Anterior cingulate cortex (tissue), 58 donors: ENCODE data around the gene AOPEP.

ENCODE experiments used
- DNase-seq, 58 donors: peaks; one replicate each; lab custom pipeline; 2025; lab: John Stamatoyannopoulos, UW

AOPEP gene

GRCh38 chr9:95063300-95063699 is 336.8 kb downstream of the AOPEP start:
- DNase-seq: no peak

- peak in 12 of 58 donors; percentile 19 to 69 (median 52) for DNase-seq
These were observed 338.7 kb downstream of the AOPEP start for GRCh38 chr9:95065224-95065623.

- no peak for DNase-seq
These were observed 340.6 kb downstream of the AOPEP start for GRCh38 chr9:95067057-95067456.

- no peak for DNase-seq
These were observed 341.4 kb downstream of the AOPEP start for GRCh38 chr9:95067897-95068296.

GRCh38 chr9:95070549-95071021 is 344.1 kb downstream of the AOPEP start:
- no peak for DNase-seq

- DNase-seq: no peak
These were observed 345.0 kb downstream of the AOPEP start for GRCh38 chr9:95071450-95071849.

- DNase-seq: no peak
These were observed 345.4 kb downstream of the AOPEP start for GRCh38 chr9:95071925-95072324.

GRCh38 chr9:95073042-95073607 is 346.6 kb downstream of the AOPEP start:
- DNase-seq: no peak

GRCh38 chr9:95073918-95074317 is 347.4 kb downstream of the AOPEP start:
- DNase-seq: no peak

- DNase-seq: no peak
These were observed 348.1 kb downstream of the AOPEP start for GRCh38 chr9:95074632-95075031.

GRCh38 chr9:95075700-95076099 is 349.2 kb downstream of the AOPEP start:
- no peak for DNase-seq

GRCh38 chr9:95076696-95077052 is 350.2 kb downstream of the AOPEP start:
- no peak for DNase-seq

- peak in 22 of 58 donors; percentile 30 to 74 (median 45) for DNase-seq
These were observed 350.7 kb downstream of the AOPEP start for GRCh38 chr9:95077053-95077765.

- DNase-seq: peak in 14 of 58 donors; percentile 21 to 46 (median 35)
These were observed 351.4 kb downstream of the AOPEP start for GRCh38 chr9:95077766-95078370.

GRCh38 chr9:95078511-95078910 is 352.0 kb downstream of the AOPEP start:
- no peak for DNase-seq

- no peak for DNase-seq
These were observed 352.4 kb downstream of the AOPEP start for GRCh38 chr9:95078939-95079338.

- DNase-seq: no peak
These were observed 353.0 kb downstream of the AOPEP start for GRCh38 chr9:95079461-95079860.

GRCh38 chr9:95080961-95081647 is 354.6 kb downstream of the AOPEP start:
- peak in 47 of 58 donors; percentile 20 to 93 (median 65) for DNase-seq

GRCh38 chr9:95081998-95082397 is 355.5 kb downstream of the AOPEP start:
- no peak for DNase-seq

GRCh38 chr9:95082401-95083084 is 356.0 kb downstream of the AOPEP start:
- DNase-seq: peak in 1 of 58 donors; percentile 31
